ENCODE results near the gene TDRD7. TPM values are rescaled to one million over a fixed set of nuclear protein-coding genes. Genes with fewer than 3 reads are reported as not detected.

Gene TDRD7
- total and polyA plus RNA-seq, 2 donors from 2014 or later: 7.8 to 15.0 TPM

- Histone ChIP-seq H3K27me3 (ENCODE audit: control insufficient read depth, insufficient read depth, low read length) (no peaks in the 10 kb centered on the region), H3K4me1 (ENCODE audit: control insufficient read depth in 2 of 3, insufficient read depth in 2 of 3, low read depth in 1 of 3, low read length in 3 of 3) (no peaks in the 10 kb centered on the region), H3K4me3 (ENCODE audit: low read length in 3 of 3) (no peak overlapping the region), H3K9ac (ENCODE audit: low read length in 3 of 3) (no peak overlapping the region), H3K36me3 (ENCODE audit: control insufficient read depth in 2 of 3, insufficient read depth in 3 of 3, low read length in 3 of 3) (peaks cover 0 to 5% (median 0%) of the 10 kb centered on the region in 3 donors), H3K27ac (ENCODE audit: low read depth in 2 of 2, low read length in 2 of 2) (no peak overlapping the region), H3K9me3 (ENCODE audit: control insufficient read depth in 2 of 3, insufficient read depth in 1 of 3, low read length in 3 of 3) (no peaks in the 10 kb centered on the region)
- FAIRE-seq: no peak
- no peak for DNase-seq
- TF ChIP-seq CTCF (IDR thresholded peaks at IDR 0.05; ENCODE audit: borderline replicate concordance, extremely low read depth, insufficient read depth): no peak
- intact Hi-C loops (cut with DNase I): no loop called here
These were observed 62.6 kb downstream of the TDRD7 start for GRCh38 chr9:97474372-97474925.

GRCh38 chr9:97475059-97475458, 63.2 kb downstream of the TDRD7 start:
- TF ChIP-seq CTCF (IDR thresholded peaks at IDR 0.05; ENCODE audit: borderline replicate concordance, extremely low read depth, insufficient read depth): no peak
- Histone ChIP-seq H3K4me1 (ENCODE audit: control insufficient read depth in 2 of 3, insufficient read depth in 2 of 3, low read depth in 1 of 3, low read length in 3 of 3) (no peaks in the 10 kb centered on the region), H3K4me3 (ENCODE audit: low read length in 3 of 3) (no peak overlapping the region), H3K9me3 (ENCODE audit: control insufficient read depth in 2 of 3, insufficient read depth in 1 of 3, low read length in 3 of 3) (no peaks in the 10 kb centered on the region), H3K9ac (ENCODE audit: low read length in 3 of 3) (no peak overlapping the region), H3K36me3 (ENCODE audit: control insufficient read depth in 2 of 3, insufficient read depth in 3 of 3, low read length in 3 of 3) (peaks cover 0 to 5% (median 0%) of the 10 kb centered on the region in 3 donors), H3K27me3 (ENCODE audit: control insufficient read depth, insufficient read depth, low read length) (no peaks in the 10 kb centered on the region), H3K27ac (ENCODE audit: low read depth in 2 of 2, low read length in 2 of 2) (no peak overlapping the region)
- FAIRE-seq (no peak), DNase-seq (no peak)
- intact Hi-C loops (cut with DNase I): no loop called here

GRCh38 chr9:97478301-97478981, 66.5 kb downstream of the TDRD7 start:
- Histone ChIP-seq H3K9me3 (ENCODE audit: control insufficient read depth in 2 of 3, insufficient read depth in 1 of 3, low read length in 3 of 3) (no peaks in the 10 kb centered on the region), H3K4me1 (ENCODE audit: control insufficient read depth in 2 of 3, insufficient read depth in 2 of 3, low read depth in 1 of 3, low read length in 3 of 3) (no peaks in the 10 kb centered on the region), H3K4me3 (ENCODE audit: low read length in 3 of 3) (no peak overlapping the region), H3K27me3 (ENCODE audit: control insufficient read depth, insufficient read depth, low read length) (no peaks in the 10 kb centered on the region), H3K36me3 (ENCODE audit: control insufficient read depth in 2 of 3, insufficient read depth in 3 of 3, low read length in 3 of 3) (peaks cover 0 to 8% (median 0%) of the 10 kb centered on the region in 3 donors), H3K27ac (ENCODE audit: low read depth in 2 of 2, low read length in 2 of 2) (no peak overlapping the region), H3K9ac (ENCODE audit: low read length in 3 of 3) (no peak overlapping the region)
- DNase-seq (no peak), FAIRE-seq (no peak)
- TF ChIP-seq CTCF (IDR thresholded peaks at IDR 0.05; ENCODE audit: borderline replicate concordance, extremely low read depth, insufficient read depth): no peak
- intact Hi-C loops (cut with DNase I): no loop called here
